Activated CD8-positive, alpha-beta memory T cell treated with anti-CD3 and anti-CD28 coated beads, Interleukin-2, amount 50 U/mL, for 1 hour (primary cell): ENCODE measurements around the gene C10orf88.
"Not testable (repeated sequence)": the region's sequence is repeated elsewhere in the genome, so short reads cannot be mapped to it uniquely, and the experiment has no call there.

ENCODE experiments used
- DNase-seq: peaks from one replicate; pipeline ENCODE4 v3.0.0-alpha.2; 2020; ENCODE audit errors: extremely low read depth

Gene C10orf88

DNA sequence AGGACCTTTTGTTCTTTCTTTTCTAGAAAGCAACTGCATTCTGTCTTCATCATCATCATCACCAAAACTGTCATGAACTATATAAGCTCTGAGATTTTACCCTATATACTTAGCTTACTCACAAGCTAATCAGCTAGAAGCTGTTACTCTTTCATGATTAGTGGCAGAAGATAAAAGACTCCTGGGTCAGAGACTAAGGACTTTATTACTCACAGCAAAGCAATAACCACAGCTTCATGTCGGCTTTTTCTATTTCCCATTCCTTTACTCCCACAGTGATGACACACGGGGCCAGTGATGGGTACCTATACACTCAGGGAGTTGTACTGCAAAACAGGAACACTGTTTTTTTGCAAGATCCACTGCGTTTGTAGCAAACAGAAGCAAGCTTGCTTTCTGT lies 8.4 kb upstream of the C10orf88 start:
- no peak for DNase-seq

DNA sequence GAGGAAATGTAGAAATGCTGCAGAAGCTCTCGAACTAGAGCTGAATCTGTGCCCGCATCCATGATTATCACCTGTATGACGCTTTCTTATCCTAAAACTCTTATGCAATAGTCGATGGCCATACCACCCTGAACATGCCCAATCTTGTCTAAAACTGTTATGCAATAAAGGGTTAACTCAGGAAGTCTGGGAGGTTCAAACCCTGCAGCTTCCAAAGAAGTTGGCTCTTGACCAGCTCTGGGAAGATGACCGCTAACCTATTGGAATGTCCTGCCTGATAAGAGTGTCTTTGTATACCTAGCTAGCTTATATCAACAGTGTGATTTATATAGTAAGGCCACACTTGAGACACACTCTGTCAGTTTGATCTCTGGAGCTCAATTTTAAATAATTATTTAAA lies 3.4 kb upstream of the C10orf88 start:
- DNase-seq, result no peak

- no peak for DNase-seq
These were observed 1.9 kb upstream of the C10orf88 start for GRCh38 chr10:122955892-122956291.

GRCh38 chr10:122954731-122955050 lies 664 bp upstream of the C10orf88 start:
- DNase-seq, result no peak

GRCh38 chr10:122949296-122949695 lies 4.7 kb downstream of the C10orf88 start:
- no peak for DNase-seq

DNA sequence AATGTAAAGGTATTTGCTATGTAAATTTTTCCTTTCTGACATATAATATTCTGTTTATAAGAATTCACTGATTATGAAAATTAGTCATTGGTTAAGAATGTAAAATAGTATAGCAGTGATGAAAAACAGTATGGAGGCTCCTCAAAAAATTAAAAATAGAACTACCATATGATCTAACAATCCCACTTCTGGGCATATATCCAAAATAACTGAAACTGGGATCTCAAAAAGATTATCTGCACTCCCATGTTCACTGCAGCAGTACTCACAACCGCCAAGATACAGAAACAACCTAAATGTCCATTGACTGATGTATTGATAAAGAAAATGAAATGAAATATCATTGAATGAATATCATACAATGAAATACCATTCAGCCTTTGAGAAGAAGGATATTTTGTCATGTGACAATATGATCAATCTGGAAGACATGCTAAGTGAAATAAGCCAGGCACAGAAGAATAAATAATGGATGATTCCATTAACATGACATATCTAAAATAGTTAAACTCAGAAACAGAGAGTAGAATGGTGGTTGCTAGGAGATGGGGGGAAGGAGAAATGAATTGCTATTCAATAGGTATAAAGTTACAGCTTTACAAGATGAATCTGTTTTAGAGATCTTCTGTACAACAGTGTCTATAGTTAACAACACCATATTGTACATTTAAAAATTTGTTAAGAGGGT lies 14.0 kb downstream of the C10orf88 start:
- DNase-seq, result no peak

GRCh38 chr10:122939133-122939855 lies 14.7 kb downstream of the C10orf88 start:
- no peak for DNase-seq

DNA sequence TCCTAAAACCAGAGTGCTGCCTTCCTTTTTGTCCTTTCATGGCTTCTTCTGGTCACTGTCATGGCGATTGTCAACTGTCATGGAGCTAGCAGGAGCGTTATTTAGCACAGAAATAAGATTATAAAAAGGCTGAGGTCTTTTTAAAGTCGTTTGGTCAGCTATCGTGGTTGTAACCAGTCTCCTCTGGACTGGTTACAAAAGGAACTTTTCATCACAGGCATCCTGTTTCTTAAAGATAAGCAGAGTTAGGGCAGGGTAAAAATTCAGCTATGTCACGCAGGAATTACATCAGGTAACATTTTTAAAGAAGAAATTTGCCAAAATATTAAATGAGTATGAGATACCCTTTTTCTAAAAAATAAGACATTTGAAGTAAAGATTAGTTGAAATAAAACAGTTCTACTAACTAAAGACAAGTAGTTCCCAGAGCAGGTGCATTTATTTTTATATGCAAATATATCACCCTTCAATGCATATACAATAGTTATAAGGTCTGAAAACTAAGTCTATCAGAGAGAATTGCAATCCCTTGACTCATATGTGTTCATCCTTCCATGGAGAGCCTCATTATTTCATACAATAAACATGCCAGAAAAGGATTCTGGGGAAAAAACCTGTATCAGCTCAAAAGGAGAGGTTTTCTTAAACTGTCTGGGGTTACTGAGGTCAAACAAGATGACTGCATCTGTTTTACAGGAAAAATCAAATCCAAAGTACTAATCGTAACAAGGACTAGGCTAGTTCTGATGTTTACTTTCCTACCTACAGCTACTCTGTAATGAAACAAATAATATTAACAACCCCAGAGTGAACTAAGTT lies 22.7 kb downstream of the C10orf88 start:
- no peak for DNase-seq

DNA sequence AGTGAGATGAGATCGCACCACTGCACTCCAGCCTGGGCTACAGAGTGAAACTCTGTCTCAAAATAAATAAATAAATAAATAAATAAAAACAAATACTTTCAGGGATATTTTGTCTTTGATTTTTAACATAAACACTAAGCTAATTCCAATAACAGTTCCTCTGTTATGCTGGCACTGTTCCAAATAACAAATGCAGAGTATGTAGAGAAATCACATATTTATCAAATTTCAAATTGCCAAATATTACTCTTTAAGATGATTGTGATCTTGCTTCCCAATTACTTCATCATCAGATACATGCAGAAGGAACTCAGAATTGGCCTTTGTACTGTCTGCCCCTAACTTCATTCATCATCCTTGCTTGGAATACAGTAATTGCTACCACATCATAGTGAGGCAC lies 23.9 kb downstream of the C10orf88 start:
- DNase-seq, result no peak

GRCh38 chr10:122915700-122916099 lies 38.3 kb downstream of the C10orf88 start:
- no peak for DNase-seq

DNA sequence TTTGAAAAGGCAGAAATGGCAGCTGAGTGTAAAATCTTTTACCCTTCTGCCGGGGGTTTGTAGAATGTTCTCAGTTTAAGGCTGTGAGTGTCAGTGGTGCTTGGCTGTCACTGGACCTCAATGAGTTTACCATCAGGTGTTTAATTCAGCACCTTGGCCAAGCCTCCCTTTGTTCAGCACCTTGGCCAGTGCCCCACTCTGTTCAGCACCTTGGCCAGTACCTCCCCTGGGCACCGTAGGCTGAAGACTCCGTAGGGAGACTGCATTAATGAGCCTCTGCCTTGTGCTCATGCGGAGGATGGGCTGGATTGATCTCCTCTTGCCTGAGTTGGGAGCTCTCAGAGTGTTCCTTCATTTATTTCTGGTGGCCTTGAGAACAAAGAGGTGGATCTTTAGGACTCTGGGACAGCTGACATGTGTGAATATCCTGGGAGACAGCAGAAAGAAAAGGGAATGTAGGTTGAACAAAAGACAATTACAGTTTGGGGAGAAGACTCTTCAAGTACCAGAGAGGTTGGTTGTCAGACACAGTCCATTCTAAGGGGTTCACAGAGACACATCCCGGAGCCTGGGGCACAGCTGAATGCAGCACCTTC lies 42.0 kb downstream of the C10orf88 start:
- DNase-seq, result no peak

DNA sequence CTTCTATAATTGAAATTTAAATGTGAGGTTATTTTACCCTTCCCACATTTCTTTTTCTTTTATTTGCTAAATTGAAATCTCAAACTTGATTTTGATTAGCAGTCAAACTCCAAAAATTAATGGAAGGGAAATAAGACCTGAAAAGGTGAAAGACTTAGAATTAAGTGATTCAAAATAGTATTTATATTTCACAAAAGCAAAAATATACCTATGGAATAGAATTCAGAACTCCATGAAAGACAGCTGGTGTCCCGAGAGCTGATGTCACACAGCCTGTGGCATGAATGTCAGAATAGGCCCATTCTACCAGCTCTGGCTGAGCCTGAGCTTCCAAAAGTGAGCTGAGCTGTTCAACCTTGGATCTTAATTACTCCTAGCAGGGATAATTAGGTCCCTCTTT lies 43.7 kb downstream of the C10orf88 start, which contains the start of gene FAM24A:
Gene FAM24A (plus strand): TSS at position 301 of the 400 bp plus-strand sequence. CDS start 1,025 bp downstream, outside the sequence.
- DNase-seq, result no peak

- not testable (repeated sequence) for DNase-seq
These were observed 50.2 kb downstream of the C10orf88 start for GRCh38 chr10:122903861-122904260.

- no peak for DNase-seq
These were observed 59.6 kb downstream of the C10orf88 start for GRCh38 chr10:122894261-122894944.

GRCh38 chr10:122884166-122884565 lies 69.9 kb downstream of the C10orf88 start:
- DNase-seq, result no peak

DNA sequence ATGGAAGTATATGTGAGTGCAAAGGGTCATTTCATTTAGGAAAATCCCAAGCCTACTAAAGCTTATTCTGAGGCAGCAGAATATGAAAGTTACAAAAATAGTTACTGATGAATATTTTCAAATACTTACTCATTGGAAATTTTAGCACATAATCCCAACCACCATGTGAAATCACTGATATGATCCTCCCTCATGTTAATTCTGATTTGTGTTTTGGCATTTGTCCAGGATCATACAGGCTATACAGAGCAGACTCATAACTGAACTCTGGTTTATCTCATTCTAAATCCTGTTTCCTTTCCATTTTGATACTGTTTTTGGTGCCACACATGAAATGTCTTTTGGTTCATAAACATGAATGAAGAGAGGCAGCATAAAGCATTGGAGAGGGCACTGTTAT lies 71.3 kb downstream of the C10orf88 start:
- no peak for DNase-seq
